Activated CD4-positive, alpha-beta T cell treated with anti-CD3 and anti-CD28 coated beads, Interleukin-2, amount 50 U/mL, for 16 hours (primary cell): Measurements from ENCODE around the gene NHLRC3.
"Not testable (repeated sequence)": the region's sequence is repeated elsewhere in the genome, so short reads cannot be mapped to it uniquely, and the experiment has no call there.

Experiments used
- DNase-seq: peaks from one replicate; pipeline ENCODE4 v3.0.0-alpha.2; 2020

NHLRC3 gene, protein sequence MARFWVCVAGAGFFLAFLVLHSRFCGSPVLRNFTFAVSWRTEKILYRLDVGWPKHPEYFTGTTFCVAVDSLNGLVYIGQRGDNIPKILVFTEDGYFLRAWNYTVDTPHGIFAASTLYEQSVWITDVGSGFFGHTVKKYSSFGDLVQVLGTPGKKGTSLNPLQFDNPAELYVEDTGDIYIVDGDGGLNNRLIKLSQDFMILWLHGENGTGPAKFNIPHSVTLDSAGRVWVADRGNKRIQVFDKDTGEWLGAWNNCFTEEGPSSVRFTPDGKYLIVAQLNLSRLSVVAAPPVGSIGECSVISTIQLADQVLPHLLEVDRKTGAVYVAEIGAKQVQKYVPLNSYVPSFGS

DNA sequence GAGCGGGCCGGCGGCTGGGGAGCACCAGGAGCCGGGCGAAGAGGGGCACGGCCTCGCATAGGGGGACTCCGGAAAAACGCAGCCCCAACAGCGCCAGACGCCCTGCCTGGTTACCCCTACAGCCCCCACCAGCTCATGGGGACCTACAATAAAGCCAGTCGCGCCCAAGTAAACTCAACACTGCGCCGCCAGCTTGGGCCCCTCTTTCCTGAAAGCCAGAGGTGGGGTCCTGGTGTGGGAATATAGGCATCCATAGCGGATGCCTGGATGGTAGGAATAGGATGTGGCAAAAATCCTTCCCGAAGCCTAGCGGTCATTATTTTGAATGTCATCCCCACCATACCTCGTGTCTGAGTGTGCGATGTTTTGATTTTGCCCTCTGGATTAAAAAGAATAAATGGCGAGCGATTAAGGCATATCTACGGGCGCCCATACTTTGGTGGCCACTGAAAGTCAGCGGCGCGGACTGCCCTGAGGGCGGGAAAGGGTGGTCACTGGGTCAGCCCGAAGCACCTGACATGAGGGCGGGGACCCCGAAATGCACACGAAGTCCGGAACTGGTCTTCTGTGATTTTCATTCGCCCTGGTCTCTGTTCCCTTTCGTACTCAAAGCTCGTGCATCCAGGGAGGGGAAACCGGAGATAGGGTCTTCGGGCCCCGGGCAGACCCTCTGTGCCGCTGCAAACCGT, at the start of gene NHLRC3, which contains the start of gene PROSER1:
Gene NHLRC3, plus strand, starts transcription at position 577 of the 689 bp plus-strand sequence. CDS start 184 bp downstream, outside the sequence.
Gene PROSER1, minus strand, starts transcription at position 210 of the 689 bp plus-strand sequence. CDS start 847 bp downstream, outside the sequence.
- peak; percentile 84 for DNase-seq

DNA sequence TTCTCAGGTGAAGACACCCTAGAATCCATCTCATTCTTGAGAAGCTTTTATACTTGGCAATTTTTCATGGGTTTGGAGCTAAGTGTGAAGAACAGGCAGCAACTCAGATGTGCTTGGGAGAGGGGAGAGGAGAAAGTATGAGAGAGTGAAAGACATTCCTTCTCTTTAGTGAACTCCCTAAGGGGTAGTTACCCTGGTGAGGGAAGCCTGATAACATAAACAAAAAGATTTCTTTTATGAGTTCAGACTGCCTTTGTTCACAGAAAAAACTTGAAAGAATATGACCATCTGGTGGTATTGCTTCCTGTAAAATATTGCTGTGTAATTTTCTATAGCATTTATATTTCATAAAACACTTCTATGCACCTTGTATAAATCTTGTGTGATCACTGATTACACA, 47.6 kb upstream of the NHLRC3 start, which contains the start of gene STOML3:
Gene STOML3, minus strand, starts transcription at position 139 of the 400 bp plus-strand sequence. Its CDS starts 110 bp downstream, at position 29.
- DNase-seq = no peak

DNA sequence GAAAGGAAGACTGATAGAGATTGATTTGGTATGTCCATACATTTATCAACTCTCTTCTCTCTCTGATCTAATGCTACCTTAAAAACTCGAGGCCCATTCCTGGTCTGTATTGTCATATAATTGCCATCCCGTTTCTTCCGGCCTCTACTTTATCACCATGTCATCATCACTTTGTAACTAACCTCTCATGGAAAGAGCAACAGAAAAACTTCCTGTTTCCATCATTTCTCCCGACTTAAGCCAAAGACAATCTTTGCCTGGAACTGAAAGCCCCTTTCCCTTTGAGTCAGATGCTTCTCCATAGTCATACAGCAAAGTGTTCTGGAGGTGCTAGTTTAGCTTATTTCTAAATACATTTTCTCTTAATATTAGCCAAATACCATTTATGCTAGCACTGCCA, 44.9 kb upstream of the NHLRC3 start:
- DNase-seq = no peak

DNA sequence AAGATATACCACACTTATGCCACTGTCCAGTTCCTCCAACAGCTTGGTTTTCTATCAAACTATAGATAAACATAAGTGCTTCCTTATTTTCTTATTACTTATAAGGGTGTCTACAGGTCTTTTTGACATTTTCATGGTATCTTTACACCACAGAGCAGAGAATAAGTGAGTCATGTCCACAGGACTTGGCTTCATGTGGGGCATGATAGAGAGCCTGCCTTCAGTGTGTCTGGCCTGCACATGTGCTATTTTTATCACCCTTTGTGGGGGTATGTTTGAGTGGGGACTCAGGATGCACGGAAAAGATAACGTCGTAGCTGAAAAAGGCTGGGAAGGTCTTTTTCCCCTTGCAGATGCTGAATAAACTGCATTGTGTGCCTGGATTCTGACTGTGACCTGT, 39.5 kb upstream of the NHLRC3 start:
- DNase-seq = no peak

DNA sequence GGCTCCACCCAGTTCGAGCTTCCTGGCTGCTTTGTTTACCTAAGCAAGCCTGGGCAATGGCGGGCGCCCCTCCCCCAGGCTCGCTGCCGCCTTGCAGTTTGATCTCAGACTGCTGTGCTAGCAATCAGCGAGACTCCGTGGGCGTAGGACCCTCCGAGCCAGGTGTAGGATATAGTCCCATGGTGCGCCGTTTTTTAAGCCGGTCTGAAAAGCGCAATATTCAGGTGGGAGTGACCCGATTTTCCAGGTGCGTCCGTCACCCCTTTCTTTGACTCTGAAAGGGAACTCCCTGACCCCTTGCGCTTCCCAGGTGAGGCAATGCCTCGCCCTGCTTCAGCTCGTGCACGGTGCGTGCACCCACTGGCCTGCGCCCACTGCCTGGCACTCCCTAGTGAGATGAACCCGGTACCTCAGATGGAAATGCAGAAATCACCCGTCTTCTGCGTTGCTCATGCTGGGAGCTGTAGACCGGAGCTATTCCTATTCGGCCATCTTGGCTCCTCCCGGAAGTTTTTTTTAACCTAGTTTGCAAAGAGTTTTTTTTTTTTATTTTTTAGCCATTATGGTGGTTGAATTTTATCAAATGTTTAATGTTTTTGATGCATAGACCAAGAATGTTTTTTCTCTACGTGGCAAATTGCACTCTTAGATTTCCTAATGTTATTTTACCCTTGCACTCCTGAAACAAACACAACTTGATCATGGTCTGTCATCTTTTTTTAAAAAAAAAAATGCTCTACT, 31.7 kb upstream of the NHLRC3 start:
- not testable (repeated sequence) for DNase-seq

DNA sequence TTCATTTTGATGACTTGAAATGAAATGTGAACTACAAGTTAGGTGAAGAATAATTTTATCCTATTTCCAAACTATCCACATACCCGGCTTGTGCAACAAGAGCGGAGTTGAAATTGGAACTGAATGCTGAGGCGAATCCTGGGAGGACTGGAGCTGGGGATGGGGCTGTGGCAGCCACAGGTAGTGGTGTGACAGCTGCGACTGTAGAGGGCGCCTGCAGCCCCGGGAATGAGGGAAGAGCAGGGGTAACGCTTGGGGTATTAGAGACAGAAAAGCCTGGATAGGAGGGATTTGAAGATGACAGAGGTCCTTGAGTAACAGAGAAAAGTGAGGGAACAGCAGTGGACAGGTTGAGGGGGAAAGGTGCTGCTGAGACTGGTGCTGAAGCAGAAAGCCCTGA, 25.6 kb upstream of the NHLRC3 start:
- DNase-seq = no peak

DNA sequence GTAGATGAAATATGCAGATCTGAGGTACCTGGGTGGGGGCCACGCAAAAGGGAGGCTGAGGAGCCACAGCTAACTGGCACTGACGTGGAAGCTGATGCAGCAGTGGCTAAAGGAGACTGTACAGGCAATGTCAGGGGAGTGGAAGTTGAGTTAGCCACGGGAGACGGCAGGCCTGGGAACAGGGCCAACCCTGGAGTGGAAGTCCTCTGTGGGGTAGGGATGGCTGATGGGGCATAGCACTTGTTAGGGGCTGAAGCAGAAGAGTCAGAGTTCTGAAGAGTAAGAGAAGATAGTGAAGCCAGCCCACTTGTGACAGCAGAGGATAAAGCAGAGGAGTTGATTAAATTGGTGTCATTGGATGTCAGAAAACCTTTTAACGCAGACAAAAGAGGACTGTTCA, 24.8 kb upstream of the NHLRC3 start:
- DNase-seq = no peak

DNA sequence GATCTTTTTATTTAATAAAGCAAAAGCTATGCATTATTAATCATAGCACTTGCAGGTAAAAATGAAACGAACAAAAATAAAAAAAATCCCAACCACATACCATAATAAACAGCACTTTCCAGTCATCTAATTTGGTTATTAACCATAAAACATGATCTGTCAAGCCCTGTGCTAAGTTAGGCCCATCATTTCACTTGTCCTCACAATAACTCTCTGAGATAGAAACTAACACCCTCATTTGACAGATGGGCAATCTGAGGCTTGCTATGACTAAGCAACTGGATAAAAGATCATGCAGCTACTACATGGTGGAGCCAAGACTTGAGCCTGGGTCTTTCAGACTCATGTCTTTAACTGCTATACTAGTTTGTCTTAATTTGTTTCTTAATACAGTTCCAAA, 22.2 kb upstream of the NHLRC3 start:
- peak; percentile 64 for DNase-seq

DNA sequence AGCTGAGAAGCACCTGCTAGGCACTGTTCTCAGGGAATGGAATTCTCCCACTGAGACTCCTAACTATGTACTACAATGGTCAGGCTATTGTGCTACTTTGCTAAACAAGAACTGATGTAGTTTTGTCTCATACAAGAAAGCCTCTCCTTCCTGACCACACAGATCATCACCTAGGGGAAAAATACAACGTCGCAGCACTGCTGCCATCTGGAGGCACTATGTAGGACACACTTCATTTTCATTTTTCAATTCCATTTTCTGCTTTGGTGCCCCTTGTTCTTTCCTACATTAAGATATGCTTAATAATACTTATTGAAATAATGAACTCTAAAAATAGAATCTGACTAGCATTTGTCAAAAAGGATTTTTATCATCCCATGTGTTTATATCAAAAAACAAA, 21.5 kb upstream of the NHLRC3 start:
- peak; percentile 44 for DNase-seq

DNA sequence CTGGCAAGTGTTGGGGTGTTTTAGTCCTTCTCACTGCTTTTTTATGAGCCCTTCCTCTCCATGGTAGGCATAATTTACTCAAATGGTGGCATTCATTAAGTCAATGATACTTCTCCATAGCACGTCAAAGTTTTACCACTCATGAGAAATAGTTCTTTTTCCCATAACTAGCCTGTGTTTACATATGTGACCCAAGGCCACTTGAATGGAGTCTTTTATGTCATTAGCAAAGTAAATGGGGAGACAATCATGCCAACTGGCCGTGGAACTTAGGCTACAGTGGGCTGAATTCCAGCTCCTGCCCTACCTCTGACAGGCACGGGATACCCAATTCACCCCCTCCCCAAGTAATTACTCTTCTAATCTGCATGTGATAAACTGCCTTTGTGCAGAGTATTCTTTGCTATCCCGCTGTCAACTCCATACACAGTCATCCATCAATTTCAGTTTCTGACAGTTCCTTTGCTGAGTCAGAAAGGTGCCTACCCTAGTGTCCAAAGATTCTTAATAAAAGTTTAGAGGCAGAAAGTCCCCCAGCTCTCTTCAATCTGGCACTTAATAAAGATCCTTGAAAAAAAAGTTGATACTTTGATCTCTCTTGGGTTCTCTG, 17.3 kb upstream of the NHLRC3 start:
- no peak for DNase-seq

DNA sequence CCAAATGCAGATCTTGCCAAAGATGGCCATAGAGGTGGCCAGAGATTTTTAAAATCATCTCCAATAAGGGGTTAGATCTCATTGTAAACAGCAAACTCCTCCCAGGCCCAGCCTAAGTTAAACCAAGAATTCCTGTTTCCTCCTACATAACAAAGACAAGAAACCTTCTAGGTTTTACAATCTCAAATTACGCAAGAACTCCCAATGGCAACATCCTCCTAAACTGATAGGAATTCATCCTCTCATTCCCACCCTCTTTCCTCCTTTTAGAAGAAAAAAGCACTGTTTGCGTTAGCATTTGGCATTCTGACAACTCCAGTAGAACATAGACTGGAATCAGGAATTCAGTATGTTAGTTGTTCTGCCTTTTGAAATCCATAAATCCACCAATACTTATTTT, 14.9 kb upstream of the NHLRC3 start:
- no peak for DNase-seq

DNA sequence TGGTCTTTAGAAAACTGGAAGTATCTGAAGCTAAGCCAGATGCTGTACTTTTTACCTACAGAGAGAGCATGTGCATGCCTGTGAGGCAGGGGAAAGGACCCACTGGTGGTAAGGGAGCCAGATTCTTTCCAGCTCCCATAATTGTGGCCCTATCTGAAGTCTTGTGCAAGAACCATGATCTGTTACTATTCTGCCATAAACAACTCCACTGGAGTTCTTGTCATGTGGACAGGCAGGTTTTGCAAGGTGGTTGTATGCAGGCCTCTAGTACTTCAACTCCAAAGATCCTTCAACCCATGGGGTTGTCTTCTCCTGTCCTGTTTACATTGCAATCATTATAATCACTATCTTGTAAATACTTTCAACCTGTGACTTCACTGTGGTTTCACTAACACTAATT, 14.5 kb upstream of the NHLRC3 start:
- DNase-seq = no peak

DNA sequence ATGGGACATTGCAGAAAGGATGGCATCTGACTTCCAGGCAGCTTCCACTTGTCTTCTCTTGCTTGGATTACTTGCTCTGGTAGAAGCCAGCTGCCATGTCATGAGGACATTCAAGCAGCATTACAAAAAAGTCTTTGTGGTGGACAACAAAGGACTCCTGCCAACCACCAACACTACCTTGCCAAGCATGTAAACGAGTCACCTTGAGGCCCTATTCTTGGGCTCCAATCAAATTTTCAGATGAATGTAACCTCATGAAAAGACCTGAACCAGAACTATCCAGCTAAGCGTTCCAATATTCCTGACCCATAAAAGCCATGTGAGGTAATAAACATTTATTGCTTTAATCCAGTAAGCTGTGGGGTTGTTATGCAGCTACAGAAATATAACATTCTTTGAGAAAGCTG, 12.8 kb upstream of the NHLRC3 start:
- no peak for DNase-seq

DNA sequence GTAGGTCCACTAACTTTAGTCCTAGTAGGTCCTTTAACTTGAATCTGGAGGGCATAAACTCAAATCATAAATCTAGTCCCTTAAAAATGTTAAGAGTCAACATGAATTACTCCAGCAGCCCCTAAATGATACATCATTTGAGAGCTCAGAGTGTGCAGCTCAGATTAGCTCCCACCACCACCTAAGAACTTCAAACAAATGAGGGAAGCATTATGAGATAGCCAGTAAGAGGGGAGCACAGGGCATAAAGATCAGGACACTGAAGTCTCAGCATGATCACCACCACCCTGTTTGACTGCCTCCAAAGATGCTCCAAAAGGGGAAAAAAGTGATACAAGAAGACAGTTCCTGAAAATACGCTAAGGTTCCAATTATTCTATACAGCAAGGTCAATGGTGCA, 6.1 kb upstream of the NHLRC3 start:
- no peak for DNase-seq

DNA sequence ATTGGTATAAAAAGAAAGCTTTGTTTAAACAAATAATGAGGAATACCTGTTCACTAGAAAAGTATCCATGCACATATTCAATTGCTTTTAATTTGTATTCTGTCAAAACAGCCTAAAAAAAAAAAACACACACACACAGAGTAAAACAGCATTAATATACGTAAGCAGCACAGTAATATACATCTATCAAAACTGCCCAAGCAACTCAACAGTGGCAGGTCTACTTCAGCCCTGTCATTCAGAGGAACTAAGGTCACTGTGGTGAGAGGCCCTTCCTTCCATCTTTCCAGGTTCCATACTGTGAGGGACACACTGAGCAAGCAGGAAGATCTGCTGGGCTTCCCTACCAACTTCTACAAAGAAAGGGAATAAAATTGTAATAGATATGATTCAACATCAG, 4.2 kb upstream of the NHLRC3 start:
- DNase-seq = no peak

DNA sequence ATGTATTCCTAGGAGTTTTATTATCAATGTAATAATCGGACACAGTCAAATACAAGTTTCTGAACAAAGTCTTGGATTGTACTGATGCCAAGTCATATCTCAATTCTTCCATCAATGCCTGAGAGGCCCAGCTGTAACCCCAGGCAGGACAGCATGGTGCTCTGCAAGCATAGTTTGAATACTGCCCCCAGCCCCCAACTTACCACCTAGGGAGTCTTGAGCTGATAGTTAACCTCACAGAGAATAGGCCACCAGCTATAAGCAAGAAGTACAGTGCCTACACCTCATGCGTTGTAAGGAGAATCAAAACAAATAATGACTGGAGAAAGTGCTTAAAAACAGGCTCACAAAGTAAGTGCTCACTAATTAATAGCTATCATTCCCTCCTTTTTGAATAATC, 3.1 kb upstream of the NHLRC3 start:
- DNase-seq = no peak

DNA sequence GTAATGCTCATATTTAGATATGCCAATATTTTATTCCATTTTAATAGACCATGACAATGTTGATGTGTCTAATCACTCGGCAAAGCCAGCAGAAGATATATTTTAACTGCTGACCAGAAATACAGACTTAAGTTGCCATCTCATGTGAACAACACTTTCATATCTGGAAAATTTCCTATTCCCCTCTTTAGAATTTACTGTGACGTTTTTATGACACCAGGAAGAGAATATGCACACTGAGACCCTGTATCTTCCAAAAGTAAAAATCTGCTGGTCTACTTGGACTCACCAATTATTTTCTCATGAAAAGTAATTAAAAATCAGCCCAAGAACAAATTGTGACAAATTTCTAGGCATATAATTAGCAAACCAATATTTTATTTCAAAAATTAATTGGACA, 2.5 kb upstream of the NHLRC3 start:
- DNase-seq = no peak

DNA sequence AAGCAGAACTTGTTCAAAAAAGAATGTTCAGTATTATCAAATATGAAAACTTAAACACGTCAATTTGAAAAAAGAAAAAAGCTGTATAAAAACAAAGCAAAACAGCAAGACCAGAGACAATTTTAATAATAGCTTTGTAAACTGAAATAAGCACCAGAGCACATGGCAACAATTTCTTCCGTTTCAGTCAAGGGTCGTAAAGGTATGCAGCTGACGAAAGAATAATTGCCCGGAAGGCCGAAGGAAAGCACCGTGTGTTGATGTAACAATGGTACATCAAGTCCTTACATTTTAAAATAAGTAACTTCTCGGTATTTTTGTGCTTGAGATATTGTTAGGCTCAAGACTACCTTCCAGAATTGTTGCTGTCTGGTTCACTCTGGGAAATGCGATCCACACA, 2.0 kb upstream of the NHLRC3 start:
- peak; percentile 52 for DNase-seq

DNA sequence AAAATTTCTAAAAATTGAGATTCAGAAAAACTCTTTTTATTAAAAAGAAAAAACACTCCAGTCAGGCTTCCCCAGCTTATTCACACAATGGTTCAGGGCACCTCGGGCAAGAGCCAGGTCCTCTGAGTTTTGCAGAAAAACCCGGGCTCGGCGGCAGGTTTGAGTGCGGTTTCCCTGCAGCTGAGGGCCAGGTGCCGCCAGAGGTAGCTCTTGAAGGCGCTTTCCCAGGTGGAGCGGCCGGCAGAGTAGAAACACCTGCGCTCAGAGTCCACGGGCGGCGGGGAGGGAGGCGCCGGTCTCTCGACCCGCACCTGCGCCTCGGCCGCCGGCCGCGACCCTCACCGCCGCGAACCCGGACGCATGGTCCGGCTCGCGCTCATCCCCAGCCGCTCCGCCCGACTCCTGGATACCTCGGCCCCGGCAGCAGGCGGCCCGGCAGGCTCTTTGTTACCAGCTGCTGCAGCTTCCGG, 811 bp upstream of the NHLRC3 start:
- DNase-seq = no peak

DNA sequence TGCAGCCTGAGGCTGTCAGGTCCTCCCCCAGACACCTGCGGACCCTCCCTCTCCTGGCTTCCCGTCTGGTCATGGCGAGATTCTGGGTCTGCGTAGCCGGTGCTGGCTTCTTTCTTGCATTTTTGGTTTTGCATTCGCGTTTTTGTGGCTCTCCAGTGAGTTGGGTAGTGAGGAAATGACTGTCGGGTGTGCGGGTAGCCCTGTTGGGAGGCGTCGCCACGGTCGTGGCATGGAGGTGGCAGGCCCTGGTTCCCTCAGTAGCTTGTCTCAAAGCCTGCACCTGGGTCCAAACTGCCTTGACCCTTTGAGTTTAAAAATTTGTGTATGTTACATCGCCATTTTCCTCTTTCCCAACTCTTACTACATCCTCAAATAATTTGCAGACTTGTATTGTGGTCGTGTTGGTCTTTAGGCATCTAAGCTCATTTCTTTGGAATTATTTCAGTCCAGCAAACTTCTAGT, 344 bp downstream of the NHLRC3 start:
- DNase-seq = peak; percentile 79

DNA sequence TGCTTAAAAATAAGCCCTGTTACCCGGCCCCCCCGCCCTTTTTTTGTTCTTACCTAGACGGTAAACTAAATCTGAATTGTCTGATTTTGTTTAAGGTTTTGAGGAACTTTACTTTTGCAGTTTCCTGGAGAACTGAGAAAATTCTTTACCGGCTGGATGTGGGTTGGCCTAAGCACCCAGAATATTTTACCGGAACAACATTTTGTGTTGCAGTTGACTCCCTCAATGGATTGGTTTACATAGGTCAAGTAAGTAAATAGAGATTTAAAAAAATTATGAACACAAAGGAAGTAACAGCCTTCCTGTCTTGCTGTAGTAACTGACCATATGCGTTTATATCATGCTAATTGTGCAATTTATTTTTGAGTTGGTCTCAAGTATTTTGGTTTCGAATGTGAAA, 785 bp downstream of the NHLRC3 start:
- no peak for DNase-seq

DNA sequence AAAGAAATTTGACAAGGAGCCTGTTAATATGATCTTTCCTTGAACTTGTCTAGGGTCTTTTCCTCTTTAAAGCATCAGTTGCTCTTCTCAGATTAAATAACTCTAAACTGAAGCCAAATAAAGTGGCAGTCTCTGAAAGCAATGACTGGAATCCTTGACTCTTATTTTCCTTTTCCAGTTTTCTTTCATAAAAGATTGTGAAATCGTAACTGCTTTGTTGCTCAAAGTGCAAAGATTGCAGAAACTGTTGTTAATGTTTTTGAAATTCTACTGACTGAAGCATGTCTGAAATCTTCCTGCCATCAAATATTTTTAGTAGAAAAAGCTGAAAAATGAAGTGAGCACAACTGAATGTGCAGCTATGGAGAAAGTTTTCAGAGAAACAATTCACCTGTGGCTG, 1.9 kb downstream of the NHLRC3 start:
- DNase-seq = no peak

DNA sequence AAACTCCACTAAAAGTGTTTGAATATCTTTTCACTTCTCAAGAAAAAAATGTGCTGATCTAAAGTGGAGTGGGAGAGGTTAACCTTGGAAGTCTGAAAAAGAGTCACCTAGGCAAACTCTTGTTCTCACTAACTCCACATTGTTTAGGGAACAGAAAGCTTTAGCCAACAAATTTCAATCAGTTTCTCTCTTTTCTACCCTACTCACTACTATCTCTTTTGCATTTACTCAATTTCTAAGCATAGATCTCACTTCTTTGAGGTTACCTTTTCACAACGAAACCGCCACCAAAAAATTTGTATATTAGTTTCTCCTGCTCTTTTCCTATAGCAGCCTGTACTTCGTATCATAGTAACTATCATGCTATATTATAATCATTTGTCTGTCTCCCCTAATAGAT, 6.3 kb downstream of the NHLRC3 start:
- DNase-seq = no peak
